GM23338 (cell line): ENCODE data around the gene EXOC3L1. TPM values are rescaled to one million over a fixed set of nuclear protein-coding genes. Genes with fewer than 3 reads are reported as not detected.

Experiments
- ATAC-seq: fragments of 200-7000 bp; cut with Tn5 transposase; 3 replicates; pipeline ENCODE4 v1.9.1; 2020
- DNase-seq: peaks from one replicate; pipeline ENCODE4 v3.0.0-alpha.2; 2015; ENCODE audit warnings: low spot score
- H2AFZ ChIP-seq: fragments of 200-600 bp; sonication (generic); 2 replicates; pipeline ENCODE4 v1.8.0; 2016; ENCODE audit warnings: antibody characterized with exemption, mild to moderate bottlenecking, moderate library complexity
- H3F3A ChIP-seq: fragments of 200-600 bp; sonication (generic); replicated peaks from 2 replicates; pipeline ENCODE4 v1.8.0; 2017; ENCODE audit warnings: antibody characterized with exemption, mixed run types, low read depth
- H3K27ac ChIP-seq: fragments of 200-600 bp; sonication (generic); 2 replicates; pipeline ENCODE4 v1.6.1; 2016; ENCODE audit warnings: low read depth
- H3K27me3 ChIP-seq: fragments of 200-600 bp; sonication (generic); 2 replicates; pipeline ENCODE4 v1.8.0; 2016; ENCODE audit warnings: mild to moderate bottlenecking, mixed run types, moderate library complexity; ENCODE audit not compliant: insufficient read depth
- H3K36me3 ChIP-seq: fragments of 200-600 bp; sonication (generic); 2 replicates; pipeline ENCODE4 v1.8.0; 2016; ENCODE audit warnings: mild to moderate bottlenecking; ENCODE audit not compliant: insufficient read depth
- H3K4me1 ChIP-seq: fragments of 200-600 bp; sonication (generic); 2 replicates; pipeline ENCODE4 v1.8.0; 2016; ENCODE audit warnings: mild to moderate bottlenecking, moderate library complexity; ENCODE audit not compliant: insufficient read depth
- H3K4me2 ChIP-seq: fragments of 200-600 bp; sonication (generic); 2 replicates; pipeline ENCODE4 v1.7.1; 2017; ENCODE audit warnings: mixed run types
- H3K4me3 ChIP-seq: fragments of 200-600 bp; sonication (generic); 2 replicates; pipeline ENCODE4 v1.6.1; 2016; ENCODE audit warnings: mixed run types
- H3K79me2 ChIP-seq: fragments of 200-600 bp; sonication (generic); replicated peaks from 2 replicates; pipeline ENCODE4 v1.8.0; 2017; ENCODE audit warnings: mild to moderate bottlenecking; ENCODE audit not compliant: insufficient read depth
- H3K9me2 ChIP-seq: fragments of 200-600 bp; sonication (generic); 2 replicates; pipeline ENCODE4 v1.8.0; 2017; ENCODE audit not compliant: insufficient read depth
- H4K20me1 ChIP-seq: fragments of 200-600 bp; sonication (generic); replicated peaks from 2 replicates; pipeline ENCODE4 v1.8.0; 2017; ENCODE audit warnings: mild to moderate bottlenecking; ENCODE audit not compliant: insufficient read depth
- H3K27ac Mint-ChIP-seq: 2 replicates; pipeline ENCODE4 v1.8.0; 2020; ENCODE audit warnings: inconsistent platforms, mild to moderate bottlenecking, moderate library complexity, mixed read lengths
- H3K27me3 Mint-ChIP-seq: 3 replicates; pipeline ENCODE4 v1.8.0; 2022; ENCODE audit warnings: low read depth, mild to moderate bottlenecking, moderate library complexity, mixed read lengths, inconsistent platforms; ENCODE audit not compliant: insufficient read depth, poor library complexity
- H3K36me3 Mint-ChIP-seq: 3 replicates; pipeline ENCODE4 v1.8.0; 2021; ENCODE audit warnings: low read depth, mild to moderate bottlenecking, inconsistent platforms, moderate library complexity, mixed read lengths
- H3K4me1 Mint-ChIP-seq: 3 replicates; pipeline ENCODE4 v1.8.0; 2020; ENCODE audit warnings: mild to moderate bottlenecking, inconsistent platforms, mixed read lengths
- H3K4me3 Mint-ChIP-seq: 3 replicates; pipeline ENCODE4 v1.8.0; 2021; ENCODE audit warnings: moderate library complexity, mild to moderate bottlenecking, inconsistent platforms, mixed read lengths
- H3K9me3 Mint-ChIP-seq: 3 replicates; pipeline ENCODE4 v1.8.0; 2020; ENCODE audit warnings: moderate library complexity, mild to moderate bottlenecking, inconsistent platforms, mixed read lengths
- CREB1 ChIP-seq: fragments of 250-450 bp; sonication (Bioruptor Pico); IDR thresholded peaks from 2 replicates; pipeline ENCODE4 v1.5.0; 2020; ENCODE audit warnings: low read depth, mild to moderate bottlenecking, moderate library complexity
- CTCF ChIP-seq, 2 experiments: fragments of 200-600 bp in 1 of 2; sonication (generic) in 1 of 2; conservative IDR thresholded peaks; 2 replicates each; pipeline versions ENCODE4 v1.5.1 to v1.6.1; 2016 to 2017; ENCODE audit warnings: antibody characterized with exemption in 2 of 2, low read depth in 2 of 2, mild to moderate bottlenecking in 2 of 2, moderate library complexity in 1 of 2
- ETS1 ChIP-seq: IDR thresholded peaks from 2 replicates; pipeline ENCODE4 v1.6.1; 2016; ENCODE audit warnings: antibody characterized with exemption
- EZH2 ChIP-seq: fragments of 200-600 bp; sonication (generic); IDR thresholded peaks from one replicate; pipeline ENCODE4 v1.8.0; 2017; ENCODE audit warnings: antibody characterized with exemption, mild to moderate bottlenecking, low read depth; ENCODE audit not compliant: unreplicated experiment
- EZH2phosphoT487 ChIP-seq: fragments of 200-600 bp; sonication (generic); IDR thresholded peaks from one replicate; pipeline ENCODE4 v1.8.1; 2018; ENCODE audit warnings: antibody characterized with exemption; ENCODE audit not compliant: unreplicated experiment
- JUNB ChIP-seq: IDR thresholded peaks from one replicate; pipeline ENCODE4 v1.6.1; 2016; ENCODE audit warnings: antibody characterized with exemption; ENCODE audit not compliant: unreplicated experiment
- NANOG ChIP-seq: IDR thresholded peaks from 2 replicates; pipeline ENCODE4 v1.6.1; 2016; ENCODE audit warnings: antibody characterized with exemption, borderline replicate concordance
- POLR2AphosphoS5 ChIP-seq: IDR thresholded peaks from 2 replicates; pipeline ENCODE4 v1.6.1; 2016; ENCODE audit warnings: antibody characterized with exemption, low read depth
- REST ChIP-seq: IDR thresholded peaks from one replicate; pipeline ENCODE4 v1.6.1; 2018; ENCODE audit warnings: antibody characterized with exemption; ENCODE audit not compliant: unreplicated experiment
- STAT1 ChIP-seq: IDR thresholded peaks from one replicate; pipeline ENCODE4 v1.6.1; 2016; ENCODE audit warnings: antibody characterized with exemption; ENCODE audit not compliant: unreplicated experiment
- ZNF114 ChIP-seq: fragments of 250-450 bp; sonication (Bioruptor Pico); IDR thresholded peaks from 2 replicates; pipeline ENCODE4 v1.5.0; 2020; ENCODE audit warnings: mild to moderate bottlenecking, moderate library complexity
- ZNF331 ChIP-seq: fragments of 250-450 bp; sonication (Bioruptor Pico); IDR thresholded peaks from 2 replicates; pipeline ENCODE4 v1.5.0; 2020; ENCODE audit warnings: low read depth, mild to moderate bottlenecking, moderate library complexity
- ZNF462 ChIP-seq: fragments of 250-450 bp; sonication (Bioruptor Pico); IDR thresholded peaks from 2 replicates; pipeline ENCODE4 v1.5.0; 2020; ENCODE audit warnings: mild to moderate bottlenecking, moderate library complexity
- polyA plus RNA-seq: library from polyadenylated mRNA; unstranded; fragments of >200 nt; fragmentation: Nextera tagmentation; extraction: Ambion mirVana; gene quantifications from 2 replicates; pipeline ENCODE4 v1.2.1, GENCODE V29; 2016
- total RNA-seq: library from RNA; depleted of rRNA; stranded (reverse); fragments of >200 nt; shearing (Covaris generic); gene quantifications from 2 replicates; pipeline ENCODE4 v1.2.3, GENCODE V29; 2014

Gene EXOC3L1
- total and polyA plus RNA-seq, 2 experiments from 2014 or later = 1.1 to 2.3 TPM

- Histone ChIP-seq H2AFZ (no peak overlapping the region), H3K79me2 (peaks cover 8% of the 10 kb centered on the region; the same call in 1 of the 2 replicates), H3K4me1 (peaks cover 10% of the 10 kb centered on the region), H3F3A (0 out of 2 replicates have a peak, but pooled peaks cover 9% of the 10 kb centered on the region), H3K27ac (0 out of 2 replicates have a peak overlapping the region, but pooled peaks have one; percentile 19), H4K20me1 (no peaks in the 10 kb centered on the region), H3K9me2 (no peaks in the 10 kb centered on the region), H3K36me3 (peaks cover 6% of the 10 kb centered on the region; the same call in 1 of the 2 replicates), H3K4me2 (no peak overlapping the region), H3K27me3 (no peaks in the 10 kb centered on the region), H3K4me3 (no peak overlapping the region)
- Mint-ChIP-seq H3K9me3 (no peaks in the 10 kb centered on the region; the same call in 2 of the 3 replicates), H3K4me1 (peaks cover 32% of the 10 kb centered on the region), H3K27ac (peak overlapping the region; percentile 61; the same call in 1 of the 2 replicates), H3K4me3 (no peak overlapping the region; the same call in 2 of the 3 replicates), H3K27me3 (peaks cover 9% of the 10 kb centered on the region), H3K36me3 (peaks cover 49% of the 10 kb centered on the region)
- TF ChIP-seq ETS1 (no peak), STAT1 (no peak), NANOG (no peak), CTCF (conservative IDR thresholded peaks at IDR 0.05; ENCODE audit: low read depth in 2 of 2) (no peak), POLR2AphosphoS5 (no peak), CREB1 (CRISPR knock-in tag) (no peak), ZNF114 (CRISPR knock-in tag) (no peak), JUNB (no peak), REST (no peak), ZNF462 (no peak), EZH2phosphoT487 (no peak), ZNF331 (CRISPR knock-in tag) (no peak), EZH2 (no peak)
- ATAC-seq (no peak), DNase-seq (no peak)
Observed at GRCh38 chr16:67237396-67238277, 47.7 kb upstream of the EXOC3L1 start.
